ENCODE measurements around the gene ECHDC3.

Gene ECHDC3

GRCh38 chr10:11740907-11741306 is 1.3 kb upstream of the ECHDC3 start:
- Histone ChIP-seq H3K4me3 (ENCODE audit: low read length in 2 of 2) (no peak overlapping the region), H2BK15ac (ENCODE audit: low read length) (no peak overlapping the region), H2AFZ (ENCODE audit: low read length) (no peak overlapping the region), H2AK5ac (ENCODE audit: low read depth, low read length) (no peak overlapping the region), H3K9ac (ENCODE audit: low read depth, low read length, poor library complexity) (no peak overlapping the region), H4K91ac (ENCODE audit: low read depth, low read length, poor library complexity) (no peak overlapping the region), H3K4me1 (ENCODE audit: control insufficient read depth in 2 of 2, insufficient read depth in 1 of 2, low read depth in 1 of 2, low read length in 2 of 2) (peaks cover 0 to 5% of the 10 kb centered on the region in 2 donors), H4K8ac (ENCODE audit: low read depth, low read length) (no peak overlapping the region), H2BK120ac (ENCODE audit: low read depth, low read length) (no peak overlapping the region), H3K4ac (ENCODE audit: low read length) (no peak overlapping the region), H3K36me3 (replicated peaks in 1 of 2; ENCODE audit: control insufficient read depth in 2 of 2, insufficient read depth in 2 of 2, low read length in 2 of 2) (no peaks in the 10 kb centered on the region), H3K9me3 (replicated peaks in 1 of 2; ENCODE audit: control insufficient read depth in 2 of 2, insufficient read depth in 1 of 2, low read depth in 1 of 2, low read length in 2 of 2) (peaks cover 4 to 10% of the 10 kb centered on the region in 2 donors), H2BK5ac (ENCODE audit: low read length) (no peak overlapping the region), H3K14ac (ENCODE audit: low read length) (no peak overlapping the region), H3K27ac (replicated peaks; ENCODE audit: low read length) (no peak overlapping the region), H3K79me1 (ENCODE audit: low read depth, low read length) (no peaks in the 10 kb centered on the region), H3K18ac (ENCODE audit: low read length) (no peak overlapping the region), H3K27me3 (ENCODE audit: control insufficient read depth in 3 of 3, insufficient read depth in 3 of 3, low read depth in 1 of 3, low read length in 3 of 3) (peaks cover 0 to 18% (median 3%) of the 10 kb centered on the region in 3 experiments), H3K4me2 (ENCODE audit: insufficient read depth, low read length, poor library complexity, severe bottlenecking) (no peak overlapping the region), H3K23ac (ENCODE audit: low read depth, low read length, poor library complexity) (no peak overlapping the region), H2BK12ac (ENCODE audit: low read length) (no peak overlapping the region)
- no CpG with 5 or more reads among the region's 11 CpGs for WGBS, 2 donors (ENCODE audit: extremely low coverage in 2 of 2, insufficient read length in 2 of 2, insufficient replicate concordance in 1 of 2)
- DNase-seq (ENCODE audit: low spot score), result no peak

- peak overlapping the region; percentile 82 for H3K18ac ChIP-seq (ENCODE audit: low read length)
- no peak for DNase-seq (ENCODE audit: low spot score)
- H3K9ac ChIP-seq (ENCODE audit: low read depth, low read length, poor library complexity), result no peak overlapping the region
- H3K4ac ChIP-seq (ENCODE audit: low read length), result no peak overlapping the region
- no peak overlapping the region for H2BK12ac ChIP-seq (ENCODE audit: low read length)
- H4K8ac ChIP-seq (ENCODE audit: low read depth, low read length), result no peak overlapping the region
- H2BK5ac ChIP-seq (ENCODE audit: low read length), result no peak overlapping the region
- no peak overlapping the region for H4K91ac ChIP-seq (ENCODE audit: low read depth, low read length, poor library complexity)
- no peaks in the 10 kb centered on the region for H3K79me1 ChIP-seq (ENCODE audit: low read depth, low read length)
- peak overlapping the region; percentile 24 for H2BK120ac ChIP-seq (ENCODE audit: low read depth, low read length)
- peak overlapping the region in 1 of 2 donors; percentile 46 for H3K4me3 ChIP-seq (ENCODE audit: low read length in 2 of 2)
- no peak overlapping the region for H2AK5ac ChIP-seq (ENCODE audit: low read depth, low read length)
- H3K27ac ChIP-seq (replicated peaks; ENCODE audit: low read length), result no peak overlapping the region
- H3K23ac ChIP-seq (ENCODE audit: low read depth, low read length, poor library complexity), result no peak overlapping the region
- no peak overlapping the region for H3K14ac ChIP-seq (ENCODE audit: low read length)
- H3K9me3 ChIP-seq (replicated peaks in 1 of 2; ENCODE audit: control insufficient read depth in 2 of 2, insufficient read depth in 1 of 2, low read depth in 1 of 2, low read length in 2 of 2), result peaks cover 4 to 10% of the 10 kb centered on the region in 2 donors
- peak overlapping the region; percentile 22 for H3K4me2 ChIP-seq (ENCODE audit: insufficient read depth, low read length, poor library complexity, severe bottlenecking)
- H2BK15ac ChIP-seq (ENCODE audit: low read length), result peak overlapping the region; percentile 92
- no peaks in the 10 kb centered on the region for H3K36me3 ChIP-seq (replicated peaks in 1 of 2; ENCODE audit: control insufficient read depth in 2 of 2, insufficient read depth in 2 of 2, low read length in 2 of 2)
- no CpG with 5 or more reads among the region's 16 CpGs for WGBS, 2 donors (ENCODE audit: extremely low coverage in 2 of 2, insufficient read length in 2 of 2, insufficient replicate concordance in 1 of 2)
- peaks cover 0 to 5% of the 10 kb centered on the region in 2 donors for H3K4me1 ChIP-seq (ENCODE audit: control insufficient read depth in 2 of 2, insufficient read depth in 1 of 2, low read depth in 1 of 2, low read length in 2 of 2)
- peaks cover 0 to 18% (median 3%) of the 10 kb centered on the region in 3 experiments for H3K27me3 ChIP-seq (ENCODE audit: control insufficient read depth in 3 of 3, insufficient read depth in 3 of 3, low read depth in 1 of 3, low read length in 3 of 3)
- no peak overlapping the region for H2AFZ ChIP-seq (ENCODE audit: low read length)
Observed at GRCh38 chr10:11741608-11742007, 574 bp upstream of the ECHDC3 start.

GRCh38 chr10:11742779-11743298 is 657 bp downstream of the ECHDC3 start:
- no peak overlapping the region for H3K4ac ChIP-seq (ENCODE audit: low read length)
- H3K4me3 ChIP-seq (ENCODE audit: low read length in 2 of 2), result peak overlapping the region in 1 of 2 donors; percentile 83
- H3K9ac ChIP-seq (ENCODE audit: low read depth, low read length, poor library complexity), result peak overlapping the region; percentile 51
- H4K8ac ChIP-seq (ENCODE audit: low read depth, low read length), result no peak overlapping the region
- peak overlapping the region; percentile 73 for H3K14ac ChIP-seq (ENCODE audit: low read length)
- H4K91ac ChIP-seq (ENCODE audit: low read depth, low read length, poor library complexity), result no peak overlapping the region
- no peak overlapping the region for H2BK12ac ChIP-seq (ENCODE audit: low read length)
- peak overlapping the region; percentile 66 for H3K23ac ChIP-seq (ENCODE audit: low read depth, low read length, poor library complexity)
- H3K9me3 ChIP-seq (replicated peaks in 1 of 2; ENCODE audit: control insufficient read depth in 2 of 2, insufficient read depth in 1 of 2, low read depth in 1 of 2, low read length in 2 of 2), result peaks cover 2 to 8% of the 10 kb centered on the region in 2 donors
- H3K36me3 ChIP-seq (replicated peaks in 1 of 2; ENCODE audit: control insufficient read depth in 2 of 2, insufficient read depth in 2 of 2, low read length in 2 of 2), result no peaks in the 10 kb centered on the region
- H3K27ac ChIP-seq (replicated peaks; ENCODE audit: low read length), result no peak overlapping the region
- peak overlapping the region; percentile 40 for H2AK5ac ChIP-seq (ENCODE audit: low read depth, low read length)
- H3K4me2 ChIP-seq (ENCODE audit: insufficient read depth, low read length, poor library complexity, severe bottlenecking), result peak overlapping the region; percentile 58
- peaks cover 0 to 18% (median 3%) of the 10 kb centered on the region in 3 experiments for H3K27me3 ChIP-seq (ENCODE audit: control insufficient read depth in 3 of 3, insufficient read depth in 3 of 3, low read depth in 1 of 3, low read length in 3 of 3)
- H3K79me1 ChIP-seq (ENCODE audit: low read depth, low read length), result no peaks in the 10 kb centered on the region
- H3K4me1 ChIP-seq (ENCODE audit: control insufficient read depth in 2 of 2, insufficient read depth in 1 of 2, low read depth in 1 of 2, low read length in 2 of 2), result peaks cover 0 to 3% of the 10 kb centered on the region in 2 donors
- H2AFZ ChIP-seq (ENCODE audit: low read length), result no peak overlapping the region
- no peak overlapping the region for H2BK120ac ChIP-seq (ENCODE audit: low read depth, low read length)
- H3K18ac ChIP-seq (ENCODE audit: low read length), result peak overlapping the region; percentile 69
- H2BK5ac ChIP-seq (ENCODE audit: low read length), result no peak overlapping the region
- no CpG with 5 or more reads among the region's 31 CpGs for WGBS, 2 donors (ENCODE audit: extremely low coverage in 2 of 2, insufficient read length in 2 of 2, insufficient replicate concordance in 1 of 2)
- H2BK15ac ChIP-seq (ENCODE audit: low read length), result peak overlapping the region; percentile 12
- DNase-seq (ENCODE audit: low spot score), result no peak

- Histone ChIP-seq H2BK5ac (ENCODE audit: low read length) (no peak overlapping the region), H3K9me3 (replicated peaks in 1 of 2; ENCODE audit: control insufficient read depth in 2 of 2, insufficient read depth in 1 of 2, low read depth in 1 of 2, low read length in 2 of 2) (peaks cover 2 to 4% of the 10 kb centered on the region in 2 donors), H3K9ac (ENCODE audit: low read depth, low read length, poor library complexity) (no peak overlapping the region), H3K27me3 (ENCODE audit: control insufficient read depth in 3 of 3, insufficient read depth in 3 of 3, low read depth in 1 of 3, low read length in 3 of 3) (peaks cover 0 to 18% (median 3%) of the 10 kb centered on the region in 3 experiments), H2BK12ac (ENCODE audit: low read length) (no peak overlapping the region), H4K8ac (ENCODE audit: low read depth, low read length) (peak overlapping the region; percentile 45), H3K14ac (ENCODE audit: low read length) (no peak overlapping the region), H3K4me3 (ENCODE audit: low read length in 2 of 2) (no peak overlapping the region), H2AK5ac (ENCODE audit: low read depth, low read length) (peak overlapping the region; percentile 40), H2BK120ac (ENCODE audit: low read depth, low read length) (no peak overlapping the region), H2BK15ac (ENCODE audit: low read length) (no peak overlapping the region), H3K18ac (ENCODE audit: low read length) (no peak overlapping the region), H3K79me1 (ENCODE audit: low read depth, low read length) (no peaks in the 10 kb centered on the region), H2AFZ (ENCODE audit: low read length) (no peak overlapping the region), H4K91ac (ENCODE audit: low read depth, low read length, poor library complexity) (no peak overlapping the region), H3K23ac (ENCODE audit: low read depth, low read length, poor library complexity) (peak overlapping the region; percentile 56), H3K4ac (ENCODE audit: low read length) (no peak overlapping the region), H3K4me1 (ENCODE audit: control insufficient read depth in 2 of 2, insufficient read depth in 1 of 2, low read depth in 1 of 2, low read length in 2 of 2) (peaks cover 0 to 3% of the 10 kb centered on the region in 2 donors), H3K36me3 (replicated peaks in 1 of 2; ENCODE audit: control insufficient read depth in 2 of 2, insufficient read depth in 2 of 2, low read length in 2 of 2) (no peaks in the 10 kb centered on the region), H3K27ac (replicated peaks; ENCODE audit: low read length) (no peak overlapping the region), H3K4me2 (ENCODE audit: insufficient read depth, low read length, poor library complexity, severe bottlenecking) (no peak overlapping the region)
- no peak for DNase-seq (ENCODE audit: low spot score)
- no CpG with 5 or more reads among the region's 9 CpGs for WGBS, 2 donors (ENCODE audit: extremely low coverage in 2 of 2, insufficient read length in 2 of 2, insufficient replicate concordance in 1 of 2)
Observed at GRCh38 chr10:11743461-11744338, 1.5 kb downstream of the ECHDC3 start.

All from neuronal stem cell (in vitro differentiated cells).